ENCODE data around the gene TRIM69.
"Not testable (repeated sequence)": the region's sequence is repeated elsewhere in the genome, so short reads cannot be mapped to it uniquely, and the experiment has no call there.

The TRIM69 gene

GRCh38 chr15:44780608-44781007, 44.3 kb downstream of the TRIM69 start:
- H3K4me3 ChIP-seq, result no peak overlapping the region
- H4K20me1 ChIP-seq, result no peaks in the 10 kb centered on the region
- H3K27me3 ChIP-seq, result no peaks in the 10 kb centered on the region
- H3K9ac ChIP-seq, result no peak overlapping the region
- no peak overlapping the region for H3K4me2 ChIP-seq
- TF ChIP-seq Cebpa-rat (IDR thresholded peaks at IDR 0.05), result no peak
- H3K9me3 ChIP-seq, result peaks cover 7% of the 10 kb centered on the region; the same call in 1 of the 2 replicates
- H3K27ac ChIP-seq, result no peak overlapping the region
- peaks cover 20% of the 10 kb centered on the region for H3K4me1 ChIP-seq
- no peaks in the 10 kb centered on the region for H3K36me3 ChIP-seq

GRCh38 chr15:44781128-44781810, 44.9 kb downstream of the TRIM69 start:
- Histone ChIP-seq H3K27me3 (no peaks in the 10 kb centered on the region), H4K20me1 (no peaks in the 10 kb centered on the region), H3K36me3 (no peaks in the 10 kb centered on the region), H3K9me3 (peaks cover 3% of the 10 kb centered on the region; the same call in 1 of the 2 replicates), H3K27ac (no peak overlapping the region), H3K4me3 (no peak overlapping the region), H3K9ac (no peak overlapping the region), H3K4me1 (peaks cover 25% of the 10 kb centered on the region), H3K4me2 (no peak overlapping the region)
- TF ChIP-seq Cebpa-rat (IDR thresholded peaks at IDR 0.05), result no peak

GRCh38 chr15:44782516-44782915, 46.2 kb downstream of the TRIM69 start:
- Histone ChIP-seq H3K4me1 (peaks cover 31% of the 10 kb centered on the region), H3K4me3 (no peak overlapping the region), H3K27me3 (no peaks in the 10 kb centered on the region), H4K20me1 (no peaks in the 10 kb centered on the region), H3K27ac (no peak overlapping the region), H3K9me3 (no peaks in the 10 kb centered on the region), H3K36me3 (no peaks in the 10 kb centered on the region), H3K9ac (no peak overlapping the region), H3K4me2 (peak overlapping the region; percentile 28)
- no peak for TF ChIP-seq Cebpa-rat (IDR thresholded peaks at IDR 0.05)

GRCh38 chr15:44784918-44785274, 48.6 kb downstream of the TRIM69 start:
- Histone ChIP-seq H3K4me1 (peaks cover 50% of the 10 kb centered on the region), H3K4me3 (peak overlapping the region; percentile 71), H3K4me2 (peak overlapping the region; percentile 83), H3K27ac (peak overlapping the region; percentile 39)
- not testable (repeated sequence) for H4K20me1 ChIP-seq, H3K9ac ChIP-seq, H3K27me3 ChIP-seq, H3K36me3 ChIP-seq, H3K9me3 ChIP-seq

- Histone ChIP-seq H3K9me3 (no peaks in the 10 kb centered on the region), H4K20me1 (no peaks in the 10 kb centered on the region), H3K4me2 (peak overlapping the region; percentile 67), H3K4me3 (no peak overlapping the region), H3K27me3 (no peaks in the 10 kb centered on the region), H3K9ac (no peak overlapping the region), H3K36me3 (no peaks in the 10 kb centered on the region), H3K27ac (no peak overlapping the region), H3K4me1 (peaks cover 44% of the 10 kb centered on the region)
- TF ChIP-seq Cebpa-rat (IDR thresholded peaks at IDR 0.05), result no peak
These were observed 52.4 kb downstream of the TRIM69 start for GRCh38 chr15:44788748-44789147.

GRCh38 chr15:44790215-44790614, 53.9 kb downstream of the TRIM69 start:
- Histone ChIP-seq H3K9ac (no peak overlapping the region), H4K20me1 (no peaks in the 10 kb centered on the region), H3K4me3 (no peak overlapping the region), H3K9me3 (no peaks in the 10 kb centered on the region), H3K4me2 (no peak overlapping the region), H3K27me3 (no peaks in the 10 kb centered on the region), H3K27ac (no peak overlapping the region), H3K4me1 (peaks cover 33% of the 10 kb centered on the region), H3K36me3 (no peaks in the 10 kb centered on the region)
- no peak for TF ChIP-seq Cebpa-rat (IDR thresholded peaks at IDR 0.05)

- Histone ChIP-seq H3K27ac (no peak overlapping the region), H3K4me1 (peaks cover 29% of the 10 kb centered on the region), H3K4me3 (no peak overlapping the region), H4K20me1 (no peaks in the 10 kb centered on the region), H3K36me3 (no peaks in the 10 kb centered on the region), H3K9me3 (no peaks in the 10 kb centered on the region), H3K9ac (no peak overlapping the region), H3K4me2 (no peak overlapping the region), H3K27me3 (no peaks in the 10 kb centered on the region)
- no peak for TF ChIP-seq Cebpa-rat (IDR thresholded peaks at IDR 0.05)
These were observed 54.3 kb downstream of the TRIM69 start for GRCh38 chr15:44790656-44791055.

- TF ChIP-seq Cebpa-rat (IDR thresholded peaks at IDR 0.05), result no peak
- H3K4me1 ChIP-seq, result peaks cover 17% of the 10 kb centered on the region
- no peak overlapping the region for H3K9ac ChIP-seq
These were observed 56.4 kb downstream of the TRIM69 start for GRCh38 chr15:44792715-44793114.

GRCh38 chr15:44794072-44794471, 57.7 kb downstream of the TRIM69 start:
- Histone ChIP-seq H3K9me3 (no peaks in the 10 kb centered on the region), H3K4me2 (no peak overlapping the region), H3K36me3 (no peaks in the 10 kb centered on the region), H3K27ac (no peak overlapping the region), H3K27me3 (no peaks in the 10 kb centered on the region), H3K4me1 (peaks cover 3% of the 10 kb centered on the region), H3K4me3 (no peak overlapping the region), H3K9ac (no peak overlapping the region), H4K20me1 (no peaks in the 10 kb centered on the region)
- no peak for TF ChIP-seq Cebpa-rat (IDR thresholded peaks at IDR 0.05)

More at GRCh38 chr15:44792715-44793114, 56.4 kb downstream of the TRIM69 start:
- H3K27ac ChIP-seq, result no peak overlapping the region
- H3K27me3 ChIP-seq, result no peaks in the 10 kb centered on the region
- H4K20me1 ChIP-seq, result no peaks in the 10 kb centered on the region
- H3K9me3 ChIP-seq, result no peaks in the 10 kb centered on the region
- no peaks in the 10 kb centered on the region for H3K36me3 ChIP-seq
- H3K4me3 ChIP-seq, result no peak overlapping the region
- H3K4me2 ChIP-seq, result no peak overlapping the region

GRCh38 chr15:44796508-44796907, 60.2 kb downstream of the TRIM69 start:
- Histone ChIP-seq H4K20me1 (no peaks in the 10 kb centered on the region), H3K9ac (no peak overlapping the region), H3K27me3 (no peaks in the 10 kb centered on the region), H3K4me3 (no peak overlapping the region), H3K9me3 (no peaks in the 10 kb centered on the region), H3K4me1 (no peaks in the 10 kb centered on the region), H3K27ac (no peak overlapping the region), H3K4me2 (no peak overlapping the region), H3K36me3 (no peaks in the 10 kb centered on the region)
- no peak for TF ChIP-seq Cebpa-rat (IDR thresholded peaks at IDR 0.05)

GRCh38 chr15:44798826-44799225, 62.5 kb downstream of the TRIM69 start:
- Histone ChIP-seq H3K36me3 (no peaks in the 10 kb centered on the region), H3K9me3 (no peaks in the 10 kb centered on the region), H3K27ac (no peak overlapping the region), H3K4me2 (no peak overlapping the region), H3K9ac (no peak overlapping the region), H3K27me3 (no peaks in the 10 kb centered on the region), H3K4me1 (no peaks in the 10 kb centered on the region), H4K20me1 (no peaks in the 10 kb centered on the region), H3K4me3 (no peak overlapping the region)
- no peak for TF ChIP-seq Cebpa-rat (IDR thresholded peaks at IDR 0.05)
